GM19324 (cell line): ENCODE data around the gene F7.

Source experiments
- ATAC-seq: cut with Tn5 transposase; IDR thresholded peaks from one replicate; pipeline ENCODE4 v1.9.1; 2021; ENCODE audit warnings: mild to moderate bottlenecking, moderate library complexity; ENCODE audit not compliant: unreplicated experiment, low FRiP score

F7 gene

DNA sequence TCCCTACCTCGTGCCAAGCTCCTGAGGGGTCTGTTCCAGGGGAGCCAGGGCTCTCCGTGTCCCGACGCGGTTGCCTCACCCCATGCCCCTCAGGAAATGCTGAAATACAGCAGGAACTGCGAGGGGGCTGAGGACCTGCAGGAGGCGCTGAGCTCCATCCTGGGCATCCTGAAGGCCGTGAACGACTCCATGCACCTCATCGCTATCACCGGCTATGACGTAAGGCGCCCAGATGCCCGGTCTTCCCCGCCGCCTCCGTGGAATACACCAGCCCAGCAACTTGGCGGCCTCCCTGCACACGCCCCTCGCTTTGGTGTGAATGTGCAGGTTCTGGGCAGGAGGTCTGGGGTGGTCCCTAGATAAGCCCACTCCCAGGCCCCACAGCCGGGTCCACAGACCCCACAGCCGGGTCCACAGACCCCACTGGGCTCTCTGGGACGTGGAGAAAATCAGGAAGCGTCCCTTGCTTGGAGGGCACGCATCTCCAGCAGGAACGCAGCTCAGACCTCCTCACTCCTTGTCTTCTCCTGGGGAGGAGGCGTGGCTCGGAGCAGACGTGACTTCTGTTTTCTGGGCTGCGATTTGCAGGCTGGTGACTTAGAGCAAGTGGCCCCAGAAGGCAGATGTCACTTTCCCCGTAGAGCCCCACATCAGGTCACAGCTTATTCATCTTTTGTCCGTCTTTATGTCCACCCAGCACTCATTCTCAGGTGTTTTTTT is 19.4 kb upstream of the F7 start:
- no peak for ATAC-seq

DNA sequence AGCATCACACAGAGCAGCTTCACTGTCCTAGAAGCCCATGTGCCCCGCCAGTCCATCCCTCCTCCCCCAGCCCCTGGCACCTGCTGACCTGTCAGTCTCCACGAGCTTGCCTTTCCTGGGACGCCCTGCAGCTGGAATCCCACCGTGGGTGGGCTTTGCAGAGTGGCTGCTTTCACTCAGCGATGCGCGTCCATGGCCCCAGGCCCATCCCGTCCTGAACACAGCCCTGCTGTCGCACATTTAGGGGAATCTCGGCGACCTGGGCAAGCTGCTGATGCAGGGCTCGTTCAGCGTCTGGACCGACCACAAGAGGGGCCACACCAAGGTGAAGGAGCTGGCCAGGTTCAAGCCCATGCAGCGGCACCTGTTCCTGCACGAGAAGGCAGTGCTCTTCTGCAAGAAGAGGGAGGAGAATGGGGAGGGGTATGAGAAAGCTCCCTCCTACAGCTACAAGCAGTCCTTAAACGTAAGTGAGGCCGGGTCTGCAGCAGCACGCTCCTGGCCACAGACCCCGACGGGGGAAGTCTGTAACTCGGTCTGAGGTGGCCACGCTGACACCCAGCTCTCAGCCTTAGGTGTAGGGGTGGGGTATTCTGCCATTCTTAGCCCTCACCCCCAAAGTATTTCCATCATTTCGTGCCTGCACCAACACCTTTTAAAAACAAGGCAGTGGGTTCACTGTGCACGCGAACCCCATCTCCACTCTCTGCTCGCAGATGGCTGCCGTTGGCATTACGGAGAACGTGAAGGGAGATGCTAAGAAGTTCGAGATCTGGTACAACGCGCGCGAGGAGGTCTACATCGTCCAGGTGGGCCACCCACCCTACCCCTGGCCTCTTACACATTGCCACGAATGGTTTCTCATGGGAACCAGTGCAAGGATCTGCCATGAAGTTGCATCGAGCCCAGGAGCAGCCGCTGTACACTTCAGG is 18.3 kb upstream of the F7 start:
- no peak for ATAC-seq

DNA sequence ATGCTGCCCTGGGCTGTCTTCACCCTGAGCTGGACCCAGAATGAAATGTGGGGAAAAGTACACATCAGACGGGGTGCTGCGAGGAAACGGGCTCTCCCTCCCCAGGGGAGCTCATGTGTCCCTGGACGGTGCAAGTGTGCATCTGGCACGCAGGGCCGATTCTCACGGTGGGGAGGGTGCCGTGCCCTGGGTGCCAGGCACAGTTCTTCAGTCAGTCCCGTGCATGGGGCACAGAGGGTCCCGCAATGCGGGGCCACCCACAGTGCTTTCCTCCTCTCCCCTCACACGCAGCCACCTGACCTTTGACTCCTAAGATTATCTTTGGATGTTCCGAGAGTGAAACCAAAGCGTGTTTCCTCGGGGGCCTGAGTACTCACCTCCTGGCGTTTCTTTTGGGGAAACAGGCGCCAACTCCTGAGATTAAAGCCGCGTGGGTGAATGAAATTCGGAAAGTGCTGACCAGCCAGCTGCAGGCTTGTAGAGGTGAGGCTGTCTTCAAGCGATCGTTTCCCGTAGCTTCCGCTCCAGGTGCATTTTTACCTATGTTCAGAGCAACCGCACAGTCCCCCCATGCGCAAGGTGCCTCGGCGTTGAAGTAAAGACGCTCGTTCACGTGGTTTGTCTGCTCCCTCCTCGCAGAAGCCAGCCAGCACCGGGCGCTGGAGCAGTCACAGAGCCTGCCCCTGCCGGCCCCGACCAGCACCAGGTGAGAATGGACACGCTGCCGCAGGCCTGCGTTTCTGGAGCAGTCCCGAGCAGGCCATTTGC is 17.5 kb upstream of the F7 start:
- no peak for ATAC-seq

DNA sequence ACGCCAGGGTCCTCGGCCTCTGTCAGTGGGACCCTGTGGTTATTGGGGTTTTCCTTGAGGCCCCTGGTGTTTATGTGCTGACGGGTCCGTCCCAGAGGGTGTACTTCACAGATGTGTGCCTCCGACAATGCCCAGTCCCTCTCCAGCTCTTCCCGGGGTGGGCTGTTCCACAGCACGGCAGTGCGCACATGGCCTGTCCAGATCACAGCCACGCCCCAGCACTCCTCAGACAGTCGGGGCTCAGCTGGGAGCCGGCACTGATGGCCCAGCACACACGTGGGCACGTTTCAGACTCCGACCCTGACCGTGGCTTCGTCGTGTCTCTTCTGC is 16.9 kb upstream of the F7 start:
- ATAC-seq, result no peak

DNA sequence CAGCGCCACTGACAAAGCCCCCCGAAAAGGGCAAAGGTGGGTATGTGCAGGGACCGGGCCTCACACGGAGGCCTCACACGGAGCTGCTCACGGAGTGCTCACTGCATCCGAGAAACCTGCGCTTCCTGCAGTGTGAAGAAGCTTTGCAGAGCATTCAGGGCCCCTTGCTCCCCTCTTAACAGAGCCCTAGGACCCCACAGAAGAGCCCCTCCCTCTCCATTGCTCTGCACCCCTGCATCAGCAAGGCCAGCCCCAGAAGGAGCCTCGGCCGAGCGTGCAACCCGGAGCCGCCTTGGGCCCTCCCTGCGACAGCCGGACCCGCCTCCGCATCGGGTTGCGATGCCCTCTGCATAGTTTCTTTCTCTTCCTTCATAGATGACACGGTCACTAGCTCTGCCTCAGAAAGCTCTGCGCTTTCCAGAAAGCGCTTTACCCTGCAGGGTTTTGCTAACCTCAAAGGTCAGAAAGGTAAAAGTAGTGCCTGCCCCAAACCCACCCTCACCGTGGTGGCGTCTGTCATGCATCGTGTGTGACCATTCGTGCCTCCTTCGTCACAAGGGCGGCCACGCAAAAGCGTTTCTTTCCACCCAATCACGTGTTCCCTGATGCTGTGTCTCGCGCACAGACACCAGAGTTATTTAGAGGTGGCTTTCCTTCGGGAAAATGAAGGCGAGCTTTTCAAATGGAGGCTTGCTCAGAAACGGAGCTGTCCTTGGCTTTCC is 15.7 kb upstream of the F7 start:
- ATAC-seq, result no peak

DNA sequence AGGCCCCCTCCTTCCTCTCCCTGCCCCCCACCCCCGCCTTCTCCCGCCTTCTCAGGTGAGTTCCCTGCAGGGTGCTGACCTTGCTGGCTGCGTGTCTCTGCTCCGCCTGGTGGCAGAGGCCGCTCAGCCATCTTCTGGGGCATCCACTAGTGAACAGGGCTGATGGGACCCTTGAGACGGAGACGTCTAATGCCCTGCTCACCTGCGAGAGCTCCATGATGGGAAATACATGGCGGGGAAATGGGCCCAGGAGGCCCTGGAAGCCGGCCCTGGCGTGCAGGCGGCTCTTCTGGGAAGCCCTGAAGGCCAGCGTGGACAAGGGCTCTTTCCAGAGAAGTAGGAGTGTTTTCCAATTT is 15.2 kb upstream of the F7 start:
- no peak for ATAC-seq

DNA sequence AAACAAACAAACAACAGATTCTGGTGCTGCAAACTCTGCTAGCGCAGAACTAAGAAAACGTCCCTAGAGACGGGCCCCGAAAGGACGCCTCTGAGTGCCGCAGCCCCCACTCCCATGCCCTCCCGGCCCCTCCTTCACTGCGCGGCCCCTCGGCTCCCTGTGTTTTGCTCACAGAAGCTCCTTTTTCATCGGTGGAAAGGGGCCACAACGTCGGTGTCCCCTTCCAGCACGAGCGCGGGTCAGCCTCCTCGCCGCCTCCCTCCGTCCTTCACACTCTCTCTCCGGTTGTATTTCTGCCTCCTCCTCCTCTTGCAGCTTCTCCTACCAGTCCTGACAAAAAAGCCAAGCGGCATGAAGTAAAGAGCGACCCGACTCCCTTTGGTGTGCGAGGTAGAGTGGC is 14.8 kb upstream of the F7 start:
- no peak for ATAC-seq

DNA sequence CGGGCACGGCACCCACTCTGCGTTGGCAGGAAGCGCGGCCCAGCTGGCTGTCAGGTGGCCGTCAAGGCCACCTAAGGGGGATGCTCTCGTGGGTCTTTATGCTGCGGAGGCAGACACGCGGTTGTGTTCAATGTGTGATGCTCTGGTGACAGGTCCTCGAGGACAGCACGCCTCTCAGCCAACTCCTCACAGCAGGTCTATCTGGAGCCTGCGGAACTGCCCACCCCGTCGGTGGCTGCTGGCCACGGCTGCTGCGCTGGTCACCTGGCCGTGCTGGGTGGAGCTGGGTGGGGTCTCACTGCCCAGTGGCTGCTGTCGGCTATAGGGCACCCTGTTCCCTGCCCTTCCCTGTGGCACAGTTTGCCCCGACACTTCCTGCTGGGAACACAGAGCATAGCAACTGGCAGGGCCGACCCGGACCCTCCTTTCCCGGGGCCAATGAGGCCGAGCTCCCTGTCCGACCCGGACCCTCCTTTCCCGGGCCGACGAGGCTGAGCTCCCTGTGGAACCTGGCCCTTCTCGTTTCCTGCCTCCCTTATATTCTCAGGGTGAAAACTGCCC is 14.3 kb upstream of the F7 start:
- no peak for ATAC-seq

DNA sequence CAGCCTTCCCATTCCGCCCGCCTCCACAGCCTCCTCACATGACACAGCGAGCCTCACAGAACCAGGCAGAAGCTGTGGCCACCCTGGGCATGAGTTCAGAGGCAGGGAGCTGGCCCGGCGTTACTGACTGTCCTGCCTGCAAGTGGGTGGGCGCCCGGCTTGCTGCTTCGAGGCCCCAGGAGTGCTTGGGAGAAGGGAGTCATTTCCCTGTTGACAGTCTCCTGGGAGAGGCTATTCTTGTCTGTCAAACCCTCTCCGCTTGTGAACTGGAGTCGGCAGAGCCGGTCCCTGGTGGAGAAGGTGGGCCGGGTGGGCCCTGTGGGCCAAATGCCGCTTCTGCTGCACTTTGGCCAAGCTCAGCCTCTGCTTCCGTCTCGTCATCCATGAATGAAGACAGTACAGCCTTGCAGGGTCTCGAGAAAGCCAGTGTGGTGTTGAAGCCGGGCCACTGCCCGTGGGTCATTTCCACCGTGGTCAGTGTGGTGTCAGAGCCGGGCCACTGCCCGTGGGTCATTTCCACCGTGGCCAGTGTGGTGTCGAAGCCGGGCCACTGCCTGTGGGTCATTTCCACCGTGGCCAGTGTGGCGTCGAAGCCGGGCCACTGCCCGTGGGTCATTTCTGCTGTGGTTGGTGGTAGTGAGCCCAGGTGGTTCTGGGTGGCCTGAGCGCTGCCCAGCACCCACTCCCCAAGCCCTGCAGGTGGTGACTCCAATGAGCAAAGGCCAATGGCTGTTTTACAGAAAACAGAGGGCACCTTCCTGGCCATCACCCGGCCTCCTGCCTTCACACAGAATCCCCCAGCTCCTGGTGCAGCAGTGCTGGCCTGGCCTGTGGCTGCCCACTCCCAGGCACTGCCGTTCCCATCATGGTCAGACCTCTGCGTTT is 13.5 kb upstream of the F7 start:
- no peak for ATAC-seq

DNA sequence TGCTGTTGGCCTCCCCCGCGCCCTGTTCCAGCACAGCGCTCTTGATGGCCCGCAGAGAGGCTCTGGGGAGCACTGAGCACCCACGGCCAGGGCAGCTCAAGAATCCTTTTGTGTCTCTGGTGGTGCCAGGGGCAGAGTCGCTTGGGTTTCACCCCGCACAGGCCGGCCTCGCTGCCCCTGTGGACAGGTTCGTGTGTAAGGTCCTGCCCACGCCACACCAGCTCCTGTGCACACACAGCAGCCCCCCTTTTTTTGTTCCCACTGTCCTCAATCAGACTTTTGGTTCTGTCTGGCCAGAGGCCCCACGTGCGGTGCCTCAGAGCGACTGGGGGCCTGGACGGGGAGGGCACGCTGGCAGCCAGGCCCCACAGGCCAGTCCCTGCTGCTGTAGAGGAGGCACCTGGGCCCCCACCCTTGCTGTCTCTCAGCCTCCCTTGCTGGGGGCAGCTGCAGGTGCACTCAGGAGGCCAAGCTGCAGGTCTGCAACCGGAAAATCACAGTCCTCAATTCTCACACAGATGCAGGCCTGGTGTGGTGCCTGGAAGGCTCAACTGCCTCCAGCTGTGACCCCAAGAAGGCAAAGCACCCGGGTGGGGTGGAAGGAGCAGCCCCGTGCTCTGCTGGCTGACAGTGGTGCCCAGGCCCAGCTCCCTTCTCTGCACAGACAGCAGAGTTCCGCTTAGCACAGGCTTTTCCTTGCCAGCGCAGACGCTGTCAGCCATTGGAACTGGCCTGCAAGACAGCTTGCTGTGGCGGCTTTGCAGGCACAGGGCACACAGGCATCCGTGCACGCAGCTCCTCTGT is 12.6 kb upstream of the F7 start:
- ATAC-seq, result no peak

DNA sequence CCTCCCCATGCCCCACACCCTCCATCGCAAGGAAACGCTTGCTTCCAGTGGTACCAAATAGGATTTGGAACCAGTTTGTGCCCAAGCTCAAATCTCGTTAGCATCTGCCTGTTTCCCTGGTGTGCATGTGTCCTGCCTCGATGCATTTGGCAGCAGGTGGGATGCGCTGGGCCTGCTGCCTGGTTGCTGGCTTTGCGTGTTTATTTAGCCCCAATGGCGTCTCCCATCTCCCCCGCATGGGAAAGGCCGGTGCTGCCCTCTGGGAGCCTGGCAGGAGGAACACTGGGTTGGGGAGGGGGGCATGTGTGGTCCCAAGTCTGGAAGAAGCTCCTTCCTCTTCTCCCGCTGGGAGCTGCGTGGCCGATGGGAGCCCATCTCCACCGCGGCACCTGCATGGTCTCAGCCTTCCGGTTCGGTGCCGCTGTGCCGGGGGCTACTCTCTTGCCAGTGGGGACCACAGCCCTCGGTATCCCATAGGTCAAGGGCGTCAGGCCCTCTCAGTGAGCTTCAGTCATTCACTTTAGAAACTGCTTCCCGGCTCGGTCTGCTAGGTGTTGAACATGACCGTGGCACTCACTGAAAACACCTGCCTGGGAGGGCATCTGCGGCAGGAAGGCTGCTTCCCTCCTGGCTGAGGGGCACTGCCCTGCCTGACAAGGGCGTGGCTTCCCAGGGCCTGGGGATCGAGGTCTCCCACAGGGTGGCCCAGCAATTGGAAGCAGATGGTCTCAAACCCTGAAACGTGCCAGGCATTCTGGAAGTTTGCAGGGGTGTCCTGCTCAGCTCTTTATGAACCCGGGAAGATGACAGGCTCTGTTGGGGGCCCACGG is 11.8 kb upstream of the F7 start:
- no peak for ATAC-seq

DNA sequence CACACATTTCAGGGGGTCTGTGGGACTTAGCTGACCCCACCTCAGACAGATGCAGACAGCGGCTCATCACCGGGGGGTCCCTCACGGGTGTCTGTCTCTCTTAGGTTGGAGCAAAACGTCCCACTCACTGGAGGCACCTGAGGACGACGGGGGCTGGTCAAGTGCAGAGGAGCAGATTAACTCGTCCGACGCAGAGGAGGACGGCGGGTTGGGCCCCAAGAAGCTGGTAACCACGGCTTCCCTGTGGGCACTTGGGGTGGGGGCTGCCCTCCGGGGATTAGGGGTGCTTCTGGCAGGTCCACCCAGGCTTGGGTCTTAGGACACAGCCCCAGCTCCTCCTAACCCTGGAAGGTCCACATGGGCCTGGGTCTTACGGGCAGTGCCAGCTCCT is 11.2 kb upstream of the F7 start:
- no peak for ATAC-seq

DNA sequence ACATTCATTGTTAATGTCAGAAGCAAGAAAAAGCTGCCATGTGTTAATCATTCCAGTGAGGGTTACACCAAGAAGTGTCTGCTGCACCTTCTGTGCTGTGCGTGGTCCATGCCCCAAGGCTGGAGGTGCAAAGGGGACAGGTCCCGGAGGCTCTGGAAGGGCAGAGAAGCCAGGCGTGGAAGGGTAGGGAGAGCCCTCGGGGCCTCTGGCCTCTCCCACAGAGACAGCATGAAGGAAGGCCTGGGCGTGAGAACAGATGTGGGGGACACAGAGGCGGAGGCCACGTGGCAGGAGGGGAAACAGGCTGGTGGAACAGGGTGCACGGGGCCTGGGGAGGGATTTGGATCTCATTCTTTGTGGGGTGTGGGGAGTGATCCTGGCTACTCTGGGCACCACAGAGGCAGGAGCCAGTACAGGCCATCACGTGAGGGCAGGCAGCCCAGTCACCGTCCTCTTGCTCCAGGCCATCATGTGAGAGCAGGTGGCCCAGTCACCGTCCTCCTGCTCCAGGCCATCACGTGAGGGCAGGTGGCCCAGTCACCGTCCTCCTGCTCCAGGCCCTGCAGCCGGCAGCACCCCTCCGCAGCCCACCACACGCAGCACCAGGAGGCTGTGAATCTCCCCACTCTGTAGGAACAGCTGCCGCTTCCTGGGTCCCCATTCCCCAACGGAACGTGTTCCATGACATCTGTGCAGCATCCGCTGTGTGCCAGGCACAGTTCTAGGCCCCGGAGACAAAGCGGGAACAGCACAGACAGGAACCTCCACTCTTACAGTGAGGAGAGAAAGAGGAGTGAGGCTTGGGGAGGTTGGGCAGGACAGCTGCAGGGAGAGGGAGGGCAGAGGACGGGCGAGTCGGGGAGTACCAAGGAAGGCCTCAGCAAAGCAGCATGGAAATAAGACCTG is 10.2 kb upstream of the F7 start:
- no peak for ATAC-seq

DNA sequence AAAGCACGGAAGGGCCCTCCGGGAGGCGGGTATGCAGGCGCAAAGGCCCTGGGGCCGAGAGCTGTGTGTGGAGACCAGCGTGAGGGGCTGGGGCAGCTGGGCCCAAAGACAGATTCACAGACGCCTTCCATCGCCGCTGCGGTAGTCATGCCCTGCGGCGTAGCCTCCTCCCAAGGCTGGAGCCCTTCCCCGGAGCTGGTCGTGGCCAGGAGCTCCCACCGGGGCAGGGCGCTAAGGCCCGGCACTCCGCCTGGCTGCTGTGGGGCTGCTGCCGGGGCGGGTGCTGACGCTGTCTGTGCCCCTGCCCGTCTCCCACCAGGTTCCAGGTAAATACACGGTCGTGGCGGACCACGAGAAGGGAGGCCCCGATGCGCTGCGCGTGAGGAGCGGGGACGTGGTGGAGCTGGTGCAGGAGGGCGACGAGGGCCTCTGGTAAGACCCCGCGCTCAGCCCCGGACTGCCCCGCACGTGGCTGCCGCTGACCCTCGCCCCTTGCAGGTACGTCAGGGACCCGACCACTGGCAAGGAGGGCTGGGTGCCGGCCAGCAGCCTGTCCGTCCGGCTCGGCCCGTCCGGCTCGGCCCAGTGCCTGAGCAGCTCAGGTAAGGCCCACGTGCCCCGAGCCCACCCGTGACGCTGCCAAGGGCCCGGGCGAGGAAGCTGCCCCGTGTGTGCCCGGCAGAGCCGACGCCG is 9.4 kb upstream of the F7 start:
- no peak for ATAC-seq

DNA sequence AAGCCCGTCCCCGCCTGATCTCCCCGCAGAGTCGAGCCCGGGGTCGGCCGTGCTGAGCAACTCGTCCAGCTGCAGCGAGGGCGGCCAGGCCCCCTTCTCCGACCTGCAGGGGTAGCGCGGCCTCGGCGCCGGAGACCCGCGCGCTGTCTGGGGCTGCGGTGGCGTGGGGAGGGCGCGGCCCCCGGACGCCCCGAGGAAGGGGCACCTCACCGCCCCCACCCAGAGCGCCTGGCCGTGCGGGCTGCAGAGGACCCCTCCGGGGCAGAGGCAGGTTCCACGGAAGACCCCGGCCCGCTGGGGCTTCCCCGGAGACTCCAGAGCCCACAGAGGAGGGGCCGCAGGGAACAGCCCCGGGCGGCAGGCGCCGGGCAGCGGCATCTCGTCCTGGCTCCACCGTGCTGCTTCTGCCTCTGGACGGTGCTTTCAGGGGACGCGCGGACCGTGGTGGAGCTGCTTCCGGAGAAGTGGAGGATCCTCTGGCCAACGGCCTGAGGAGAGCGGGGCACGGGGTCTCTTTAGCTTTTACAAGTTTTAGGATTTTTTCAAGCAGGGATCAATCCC is 8.8 kb upstream of the F7 start:
- no peak for ATAC-seq

DNA sequence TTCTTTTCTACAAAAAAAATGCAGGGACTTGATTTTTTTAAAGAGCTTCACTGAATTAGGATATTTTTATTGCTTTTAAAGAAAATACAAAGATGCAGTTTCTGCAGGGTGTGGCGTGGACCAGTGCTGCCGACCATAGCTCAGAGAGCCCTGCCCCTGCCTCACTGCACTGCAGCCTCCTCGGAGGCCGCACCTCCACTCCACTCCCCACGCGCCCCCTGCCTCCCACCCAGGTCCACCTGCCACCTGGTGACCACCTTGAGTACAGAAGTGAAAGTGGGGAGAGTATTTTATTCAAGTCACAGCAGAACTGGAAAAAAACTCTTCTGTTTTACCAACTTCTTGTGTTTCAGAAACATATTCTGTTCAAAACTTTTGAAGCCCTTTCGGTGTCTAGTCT is 7.9 kb upstream of the F7 start:
- ATAC-seq, result no peak
